ENCODE data around the gene ABR. TPM values are rescaled to one million over a fixed set of nuclear protein-coding genes. Genes with fewer than 3 reads are reported as not detected.

ABR gene
- total RNA-seq, 4 donors from 2014 or later, result 286 to 1,099 (median 522) TPM

DNA sequence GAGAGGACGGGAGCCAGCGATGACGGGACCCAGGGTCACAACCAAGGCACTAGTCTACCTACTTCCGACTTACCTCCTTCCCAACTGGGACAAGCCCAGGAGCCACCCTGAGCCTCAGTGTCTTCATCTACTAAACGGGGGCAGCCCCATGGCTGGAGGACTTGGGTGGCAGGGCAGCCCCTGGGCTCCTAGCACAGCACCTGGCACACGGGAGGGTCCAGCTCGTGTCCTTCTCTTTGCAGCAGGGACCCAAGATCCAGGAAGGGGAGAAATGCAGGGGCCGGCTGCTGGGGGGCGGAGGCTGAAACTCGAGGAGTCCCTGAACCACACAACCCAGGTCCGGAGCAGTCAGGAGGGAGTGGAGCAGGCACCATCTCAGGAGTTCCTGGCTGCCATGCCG, 63.2 kb downstream of the ABR start:
- no peaks in the 10 kb centered on the region for H3K27me3 ChIP-seq
- H3K4me3 ChIP-seq, result no peak overlapping the region
- intact Hi-C loops (cut with DNase I; ENCODE audit: low total_unique reads) (no loop called here), in situ Hi-C loops (cut with MboI; ENCODE audit: low pct_ligation_motif_present in 1 of 4, low pct_unique_long_range_greater_than_20kb in 1 of 4, low sequenced_read_pairs in 3 of 4) (no loop called here)
- 40 to 67% methylated on average over 1 to 12 of the region's 12 CpGs for WGBS, 2 donors (ENCODE audit: low coverage in 1 of 2)
- H3K36me3 ChIP-seq, result no peaks in the 10 kb centered on the region
- no peaks in the 10 kb centered on the region for H3K9me3 ChIP-seq
- no peak for DNase-seq
- TF ChIP-seq, protein P1, sequence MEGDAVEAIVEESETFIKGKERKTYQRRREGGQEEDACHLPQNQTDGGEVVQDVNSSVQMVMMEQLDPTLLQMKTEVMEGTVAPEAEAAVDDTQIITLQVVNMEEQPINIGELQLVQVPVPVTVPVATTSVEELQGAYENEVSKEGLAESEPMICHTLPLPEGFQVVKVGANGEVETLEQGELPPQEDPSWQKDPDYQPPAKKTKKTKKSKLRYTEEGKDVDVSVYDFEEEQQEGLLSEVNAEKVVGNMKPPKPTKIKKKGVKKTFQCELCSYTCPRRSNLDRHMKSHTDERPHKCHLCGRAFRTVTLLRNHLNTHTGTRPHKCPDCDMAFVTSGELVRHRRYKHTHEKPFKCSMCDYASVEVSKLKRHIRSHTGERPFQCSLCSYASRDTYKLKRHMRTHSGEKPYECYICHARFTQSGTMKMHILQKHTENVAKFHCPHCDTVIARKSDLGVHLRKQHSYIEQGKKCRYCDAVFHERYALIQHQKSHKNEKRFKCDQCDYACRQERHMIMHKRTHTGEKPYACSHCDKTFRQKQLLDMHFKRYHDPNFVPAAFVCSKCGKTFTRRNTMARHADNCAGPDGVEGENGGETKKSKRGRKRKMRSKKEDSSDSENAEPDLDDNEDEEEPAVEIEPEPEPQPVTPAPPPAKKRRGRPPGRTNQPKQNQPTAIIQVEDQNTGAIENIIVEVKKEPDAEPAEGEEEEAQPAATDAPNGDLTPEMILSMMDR (IDR thresholded peaks at IDR 0.05), result no peak
- no peak for TF ChIP-seq POLR2AphosphoS5 (IDR thresholded peaks at IDR 0.05)
- TF ChIP-seq POLR2A (IDR thresholded peaks at IDR 0.05), result no peak
- TF ChIP-seq EP300 (IDR thresholded peaks at IDR 0.05; ENCODE audit: low read depth), result no peak
- peak overlapping the region; percentile 76 to 92 (median 88) for H3K27ac ChIP-seq
- H3K4me1 ChIP-seq, result peaks cover 29 to 50% (median 36%) of the 10 kb centered on the region in 4 donors

DNA sequence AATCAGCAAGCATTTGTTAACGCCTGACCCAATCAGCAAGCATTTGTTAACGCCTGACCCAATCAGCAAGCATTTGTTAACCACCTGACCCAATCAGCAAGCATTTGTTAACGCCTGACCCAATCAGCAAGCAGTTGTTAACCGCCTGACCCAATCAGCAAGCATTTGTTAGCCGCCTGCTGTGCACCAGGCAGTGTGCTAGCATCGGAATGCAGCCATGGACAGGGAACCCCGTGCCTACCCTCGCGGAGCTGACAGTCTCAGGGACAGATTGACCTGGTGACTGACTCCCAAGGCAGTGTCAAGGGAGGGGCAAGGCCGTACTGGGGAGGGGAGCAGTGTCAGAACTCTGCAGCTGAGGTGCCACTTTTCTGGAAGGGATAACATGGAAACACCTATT, 66.9 kb downstream of the ABR start:
- WGBS, 2 donors (ENCODE audit: low coverage in 1 of 2), result 91% methylated on average over 10 of the region's 10 CpGs; no CpG with 5 or more reads in 1 of the 2 donors
- TF ChIP-seq POLR2A (IDR thresholded peaks at IDR 0.05) (no peak), EP300 (IDR thresholded peaks at IDR 0.05; ENCODE audit: low read depth) (no peak), POLR2AphosphoS5 (IDR thresholded peaks at IDR 0.05) (no peak)
- TF ChIP-seq, protein P1 (IDR thresholded peaks at IDR 0.05), result no peak
- Histone ChIP-seq H3K4me3 (no peak overlapping the region), H3K4me1 (peaks cover 47 to 75% (median 60%) of the 10 kb centered on the region in 4 donors), H3K27ac (peak overlapping the region; percentile 93 to 99 (median 96)), H3K36me3 (no peaks in the 10 kb centered on the region), H3K27me3 (no peaks in the 10 kb centered on the region), H3K9me3 (no peaks in the 10 kb centered on the region)
- in situ Hi-C loops (cut with MboI; ENCODE audit: low pct_ligation_motif_present in 1 of 4, low pct_unique_long_range_greater_than_20kb in 1 of 4, low sequenced_read_pairs in 3 of 4) (no loop called here), intact Hi-C loops (cut with DNase I; ENCODE audit: low total_unique reads) (no loop called here)
- no peak for DNase-seq

DNA sequence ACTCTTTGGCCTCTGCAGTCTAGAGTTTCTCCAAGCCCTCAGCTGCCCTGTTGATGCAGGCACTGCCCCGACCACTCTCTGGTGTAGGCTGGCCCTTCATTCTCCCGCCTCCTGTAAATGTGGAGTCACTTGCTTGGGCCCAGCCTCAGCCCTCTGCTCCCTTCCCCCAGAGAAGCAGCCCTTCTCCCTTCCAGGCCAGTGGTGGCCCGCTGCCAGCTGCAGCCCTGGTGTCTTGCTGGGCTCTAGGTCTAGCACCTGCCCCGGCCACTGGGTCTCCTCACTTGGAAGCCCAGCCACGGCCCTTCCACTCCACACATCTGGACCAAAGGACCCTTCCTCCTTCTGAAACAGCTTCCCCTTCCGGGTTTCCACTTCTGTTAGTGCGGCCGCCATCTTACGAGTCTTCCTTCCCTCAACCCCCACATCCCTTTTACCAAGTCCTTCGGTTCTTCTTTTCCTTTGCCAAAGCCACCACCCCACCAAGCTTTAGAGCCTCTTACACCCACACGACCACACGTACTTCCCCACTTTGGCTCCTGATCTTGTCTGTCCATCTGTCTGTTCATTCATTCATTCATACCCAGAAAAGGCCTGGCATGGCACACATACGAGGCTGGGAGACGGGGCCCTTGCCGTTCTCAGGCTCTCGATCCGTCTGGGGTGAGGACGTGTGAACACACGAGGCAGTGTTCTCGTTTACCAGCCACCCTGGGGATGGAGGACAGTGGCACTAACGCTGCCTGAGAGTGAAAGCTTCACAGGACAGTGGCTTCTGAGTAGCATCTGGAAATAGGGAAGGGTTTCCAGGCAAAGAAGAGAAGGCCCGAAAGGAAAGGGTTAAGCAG, 68.0 kb downstream of the ABR start:
- intact Hi-C loops (cut with DNase I; ENCODE audit: low total_unique reads) (no loop called here), in situ Hi-C loops (cut with MboI; ENCODE audit: low pct_ligation_motif_present in 1 of 4, low pct_unique_long_range_greater_than_20kb in 1 of 4, low sequenced_read_pairs in 3 of 4) (no loop called here)
- H3K4me1 ChIP-seq, result peaks cover 57 to 85% (median 71%) of the 10 kb centered on the region in 4 donors
- DNase-seq, result peak; percentile 55
- H3K27me3 ChIP-seq, result no peaks in the 10 kb centered on the region
- peak overlapping the region; percentile 93 to 99 (median 96) for H3K27ac ChIP-seq
- 70 to 71% methylated on average over 17 to 22 of the region's 22 CpGs for WGBS, 2 donors (ENCODE audit: low coverage in 1 of 2)
- no peaks in the 10 kb centered on the region for H3K9me3 ChIP-seq
- no peaks in the 10 kb centered on the region for H3K36me3 ChIP-seq
- TF ChIP-seq POLR2A (IDR thresholded peaks at IDR 0.05), result no peak
- TF ChIP-seq, protein P1 (IDR thresholded peaks at IDR 0.05), result no peak
- TF ChIP-seq EP300 (IDR thresholded peaks at IDR 0.05; ENCODE audit: low read depth), result no peak
- TF ChIP-seq POLR2AphosphoS5 (IDR thresholded peaks at IDR 0.05), result no peak
- H3K4me3 ChIP-seq, result peak overlapping the region in 2 of 4 donors; percentile 0 to 1

DNA sequence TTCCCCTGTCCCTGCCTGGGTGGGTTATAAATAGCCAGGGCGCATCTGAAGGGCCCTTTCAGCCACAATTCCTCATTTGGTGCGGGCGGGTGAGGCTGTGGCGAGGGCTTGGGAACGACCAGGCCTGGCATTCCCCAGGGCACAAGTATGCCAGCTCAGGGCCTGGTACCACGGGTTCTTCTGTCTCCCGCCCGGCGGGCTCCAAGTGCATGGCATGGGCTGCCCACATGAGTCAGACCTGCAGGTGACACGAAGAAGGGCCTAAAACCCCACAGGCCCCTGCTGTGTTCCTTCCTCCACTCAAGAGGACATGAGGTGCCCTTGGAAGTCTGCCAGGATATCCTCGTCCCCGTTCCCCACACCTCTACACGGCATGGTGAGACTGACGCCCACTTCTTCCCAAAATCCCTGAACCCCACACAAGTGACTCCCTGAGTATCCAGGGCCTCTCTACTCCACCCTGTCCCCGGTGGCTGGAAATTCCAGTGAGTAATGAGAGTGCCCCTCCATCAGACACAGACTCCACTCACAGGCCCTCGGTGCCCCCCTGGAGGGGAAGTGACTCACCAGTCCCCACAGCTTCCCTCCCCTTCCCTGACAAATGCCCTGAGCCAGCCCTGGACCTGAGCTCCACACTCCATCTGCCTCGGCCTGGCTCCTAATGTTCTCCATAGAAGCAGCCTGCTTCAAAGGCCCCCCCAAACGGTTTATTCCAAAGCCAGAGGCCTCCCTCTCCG, 68.8 kb downstream of the ABR start:
- in situ Hi-C loops (cut with MboI; ENCODE audit: low pct_ligation_motif_present in 1 of 4, low pct_unique_long_range_greater_than_20kb in 1 of 4, low sequenced_read_pairs in 3 of 4), result no loop called here
- no peaks in the 10 kb centered on the region for H3K36me3 ChIP-seq
- peak overlapping the region in 2 of 4 donors; percentile 0 to 1 for H3K4me3 ChIP-seq
- no peaks in the 10 kb centered on the region for H3K9me3 ChIP-seq
- peak; percentile 59 for DNase-seq
- 39% methylated on average over 18 of the region's 19 CpGs; no CpG with 5 or more reads in 1 of the 2 donors for WGBS, 2 donors (ENCODE audit: low coverage in 1 of 2)
- intact Hi-C loops (cut with DNase I; ENCODE audit: low total_unique reads), result no loop called here
- H3K27me3 ChIP-seq, result no peaks in the 10 kb centered on the region
- H3K4me1 ChIP-seq, result peaks cover 55 to 86% (median 71%) of the 10 kb centered on the region in 4 donors
- H3K27ac ChIP-seq, result peak overlapping the region; percentile 93 to 99 (median 96)
- TF ChIP-seq POLR2A (IDR thresholded peaks at IDR 0.05) (peak; percentile 3), EP300 (IDR thresholded peaks at IDR 0.05; ENCODE audit: low read depth) (no peak), POLR2AphosphoS5 (IDR thresholded peaks at IDR 0.05) (peak in 2 of 3 donors; percentile 63 to 83)
- TF ChIP-seq, protein P1 (IDR thresholded peaks at IDR 0.05), result peak in 2 of 5 experiments; percentile 14 to 31

All from transverse colon (tissue), 4 donors.